PC-3 (cell line): ENCODE data around the gene KCNH4. TPM values are rescaled to one million over a fixed set of nuclear protein-coding genes. Genes with fewer than 3 reads are reported as not detected.

Experiments
- ATAC-seq: fragments of 200-7000 bp; cut with Tn5 transposase; 2 replicates; pipeline ENCODE4 v1.9.1; 2020; ENCODE audit warnings: mild to moderate bottlenecking, moderate library complexity
- BruUV-seq: library from RNA; stranded (reverse); fragments of 400-500 nt; replicated peaks from 2 replicates; lab custom pipeline; 2021; lab: Mats Ljungman, UMichigan
- CTCF ChIA-PET: fragments of 300-600 bp; sonication (Branson Sonifier 250); formaldehyde crosslinking; loops from one replicate; lab custom pipeline; 2022; ENCODE audit warnings: antibody characterized with exemption; lab: Charles Lee
- POLR2A ChIA-PET: fragments of 300-600 bp; sonication (Branson Sonifier 250); formaldehyde crosslinking; loops from one replicate; lab custom pipeline; 2022; ENCODE audit warnings: antibody characterized with exemption; ENCODE audit not compliant: unreplicated experiment; lab: Charles Lee
- DNase-seq: peaks from one replicate; pipeline ENCODE4 v3.0.0-alpha.2; 2015
- H2AFZ ChIP-seq: fragments of 300-600 bp; sonication (generic); 2 replicates; pipeline ENCODE4 v1.6.0; 2016; ENCODE audit warnings: antibody characterized with exemption, low read length
- H3F3A ChIP-seq: fragments of 300-600 bp; sonication (generic); one replicate; pipeline ENCODE4 v1.6.0; 2017; ENCODE audit warnings: antibody characterized with exemption, low read length, control low read depth, mild to moderate bottlenecking; ENCODE audit not compliant: unreplicated experiment
- H3K27ac ChIP-seq: fragments of 300-600 bp; sonication (generic); 2 replicates; pipeline ENCODE4 v1.5.1; 2016; ENCODE audit warnings: mild to moderate bottlenecking, low read length
- H3K27me3 ChIP-seq: fragments of 300-600 bp; sonication (generic); 2 replicates; pipeline ENCODE4 v1.6.1; 2016; ENCODE audit warnings: low read length, mixed read lengths
- H3K36me3 ChIP-seq: fragments of 300-600 bp; sonication (generic); 2 replicates; pipeline ENCODE4 v1.6.1; 2016; ENCODE audit warnings: low read depth, mixed run types, low read length, mixed read lengths
- H3K4me1 ChIP-seq: fragments of 300-600 bp; sonication (generic); 2 replicates; pipeline ENCODE4 v1.5.1; 2016; ENCODE audit warnings: low read length; ENCODE audit not compliant: insufficient read depth
- H3K4me2 ChIP-seq: fragments of 300-600 bp; sonication (generic); 2 replicates; pipeline ENCODE4 v1.6.0; 2016; ENCODE audit warnings: low read length
- H3K4me3 ChIP-seq: fragments of 300-600 bp; sonication (generic); 2 replicates; pipeline ENCODE4 v1.5.1; 2016; ENCODE audit warnings: mild to moderate bottlenecking, low read length, mixed read lengths
- H3K79me2 ChIP-seq: fragments of 300-600 bp; sonication (generic); 2 replicates; pipeline ENCODE4 v1.6.1; 2017; ENCODE audit warnings: low read length, mixed read lengths
- H3K9ac ChIP-seq: fragments of 300-600 bp; sonication (generic); 2 replicates; pipeline ENCODE4 v1.6.0; 2016; ENCODE audit warnings: mild to moderate bottlenecking, low read length
- H3K9me2 ChIP-seq: fragments of 300-600 bp; sonication (generic); replicated peaks from 2 replicates; pipeline ENCODE4 v1.6.1; 2016; ENCODE audit warnings: mixed run types, low read length, mixed read lengths
- H3K9me3 ChIP-seq: fragments of 300-600 bp; sonication (generic); 2 replicates; pipeline ENCODE4 v1.6.1; 2016; ENCODE audit warnings: low read length, mixed read lengths
- H4K20me1 ChIP-seq: fragments of 300-600 bp; sonication (generic); 2 replicates; pipeline ENCODE4 v1.6.1; 2016; ENCODE audit warnings: low read length, mixed read lengths
- CTCF ChIP-seq: fragments of 300-600 bp; sonication (generic); conservative IDR thresholded peaks from 2 replicates; pipeline ENCODE4 v1.5.1; 2017; ENCODE audit warnings: antibody characterized with exemption, low read depth, mild to moderate bottlenecking, low read length
- EZH2 ChIP-seq: fragments of 300-600 bp; sonication (generic); IDR thresholded peaks from one replicate; pipeline ENCODE4 v1.6.1; 2017; ENCODE audit warnings: antibody characterized with exemption, mild to moderate bottlenecking, low read length; ENCODE audit not compliant: unreplicated experiment
- EZH2phosphoT487 ChIP-seq: fragments of 300-600 bp; sonication (generic); IDR thresholded peaks from 2 replicates; pipeline ENCODE4 v1.6.1; 2018; ENCODE audit warnings: mild to moderate bottlenecking, antibody characterized with exemption, low read length, borderline replicate concordance
- intact Hi-C: fragments of 100-400 bp; cut with micrococcal nuclease; formaldehyde crosslinking; loops from 2 replicates; pipeline ENCODE4 v1.9.0; 2023
- total RNA-seq: library from RNA; depleted of rRNA; stranded (reverse); fragments of >200 nt; gene quantifications from 2 replicates; pipeline ENCODE4 v1.2.3, GENCODE V29; 2014

Gene KCNH4
- total RNA-seq, 1 experiment from 2014 or later: not detected

- ATAC-seq (no peak), DNase-seq (no peak)
- Histone ChIP-seq H3K36me3 (no peaks in the 10 kb centered on the region), H3K9ac (no peak overlapping the region), H3K4me1 (no peaks in the 10 kb centered on the region), H3K4me3 (no peak overlapping the region), H3F3A (no peaks in the 10 kb centered on the region), H3K4me2 (no peak overlapping the region), H4K20me1 (no peaks in the 10 kb centered on the region), H3K9me3 (no peaks in the 10 kb centered on the region), H2AFZ (no peak overlapping the region), H3K79me2 (no peaks in the 10 kb centered on the region), H3K9me2 (no peaks in the 10 kb centered on the region), H3K27me3 (no peaks in the 10 kb centered on the region), H3K27ac (no peak overlapping the region)
- CTCF ChIA-PET: no interaction called here
- BruUV-seq: no TSS peak
- no peak for TF ChIP-seq CTCF
- no peak for TF ChIP-seq EZH2
- TF ChIP-seq EZH2phosphoT487: no peak
- intact Hi-C loops: no loop called here
- POLR2A ChIA-PET: no interaction called here
Measured at GRCh38 chr17:42135664-42136653, 45.0 kb downstream of the KCNH4 start.

- Histone ChIP-seq H3K9ac (no peak overlapping the region), H4K20me1 (no peaks in the 10 kb centered on the region), H3K79me2 (no peaks in the 10 kb centered on the region), H3K9me2 (no peaks in the 10 kb centered on the region), H3K27ac (no peak overlapping the region), H3K4me1 (no peaks in the 10 kb centered on the region), H2AFZ (no peak overlapping the region), H3K27me3 (no peaks in the 10 kb centered on the region), H3K36me3 (no peaks in the 10 kb centered on the region), H3K9me3 (no peaks in the 10 kb centered on the region), H3K4me2 (no peak overlapping the region), H3F3A (no peaks in the 10 kb centered on the region), H3K4me3 (no peak overlapping the region)
- BruUV-seq: no TSS peak
- no peak for TF ChIP-seq EZH2phosphoT487
- TF ChIP-seq CTCF: no peak
- no peak for TF ChIP-seq EZH2
- no peak for DNase-seq
- ChIA-PET CTCF (no interaction called here), POLR2A (no interaction called here)
- ATAC-seq: no peak
- intact Hi-C loops: no loop called here
Measured at GRCh38 chr17:42135151-42135550, 45.8 kb downstream of the KCNH4 start.
